Fibroblast of skin of scalp (primary cell): ENCODE results near the gene ICAM5.

Experiments
- DNase-seq: peaks from one replicate; pipeline ENCODE4 v3.0.0-alpha.2; 2013

The ICAM5 gene

GRCh38 chr19:10292206-10292788 is 2.5 kb downstream of the ICAM5 start:
- peak; percentile 72 for DNase-seq

- DNase-seq: no peak
Observed at GRCh38 chr19:10292789-10293636, 3.3 kb downstream of the ICAM5 start.

DNA sequence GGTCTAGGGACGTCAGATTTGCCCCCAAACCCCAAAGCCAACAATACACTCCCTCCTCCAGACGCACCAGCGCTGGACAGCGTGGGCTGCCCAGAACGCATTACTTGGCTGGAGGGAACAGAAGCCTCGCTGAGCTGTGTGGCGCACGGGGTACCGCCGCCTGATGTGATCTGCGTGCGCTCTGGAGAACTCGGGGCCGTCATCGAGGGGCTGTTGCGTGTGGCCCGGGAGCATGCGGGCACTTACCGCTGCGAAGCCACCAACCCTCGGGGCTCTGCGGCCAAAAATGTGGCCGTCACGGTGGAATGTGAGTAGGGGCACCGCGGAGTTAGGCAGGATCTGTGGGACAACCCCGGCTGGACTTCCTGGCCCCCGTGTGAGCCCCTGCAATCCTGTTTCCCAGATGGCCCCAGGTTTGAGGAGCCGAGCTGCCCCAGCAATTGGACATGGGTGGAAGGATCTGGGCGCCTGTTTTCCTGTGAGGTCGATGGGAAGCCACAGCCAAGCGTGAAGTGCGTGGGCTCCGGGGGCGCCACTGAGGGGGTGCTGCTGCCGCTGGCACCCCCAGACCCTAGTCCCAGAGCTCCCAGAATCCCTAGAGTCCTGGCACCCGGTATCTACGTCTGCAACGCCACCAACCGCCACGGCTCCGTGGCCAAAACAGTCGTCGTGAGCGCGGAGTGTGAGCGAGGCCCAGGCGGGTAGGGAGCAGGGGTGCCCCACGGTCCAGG is 4.0 kb downstream of the ICAM5 start:
- no peak for DNase-seq

DNA sequence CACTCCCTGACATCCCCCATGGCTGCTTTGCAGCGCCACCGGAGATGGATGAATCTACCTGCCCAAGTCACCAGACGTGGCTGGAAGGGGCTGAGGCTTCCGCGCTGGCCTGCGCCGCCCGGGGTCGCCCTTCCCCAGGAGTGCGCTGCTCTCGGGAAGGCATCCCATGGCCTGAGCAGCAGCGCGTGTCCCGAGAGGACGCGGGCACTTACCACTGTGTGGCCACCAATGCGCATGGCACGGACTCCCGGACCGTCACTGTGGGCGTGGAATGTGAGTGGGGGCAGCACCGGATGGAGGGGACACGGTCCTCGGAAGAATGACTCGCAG is 4.6 kb downstream of the ICAM5 start:
- DNase-seq: no peak

GRCh38 chr19:10295305-10295846 is 5.6 kb downstream of the ICAM5 start:
- DNase-seq: no peak

GRCh38 chr19:10295847-10296591 is 6.3 kb downstream of the ICAM5 start:
- DNase-seq: no peak

- DNase-seq: no peak
Observed at GRCh38 chr19:10299545-10300458, 10.1 kb downstream of the ICAM5 start.

GRCh38 chr19:10305139-10305806 is 15.5 kb downstream of the ICAM5 start:
- DNase-seq: peak; percentile 63

- no peak for DNase-seq
Observed at GRCh38 chr19:10306327-10306726, 16.6 kb downstream of the ICAM5 start.

- DNase-seq: no peak
Observed at GRCh38 chr19:10309423-10309822, 19.7 kb downstream of the ICAM5 start, which contains the start of gene ZGLP1. ZGLP1 (minus strand) TSS chr19:10309815.

GRCh38 chr19:10315335-10316214 is 25.8 kb downstream of the ICAM5 start, which contains the start of gene FDX2:
FDX2 (minus strand) TSS chr19:10316015; CDS start chr19:10315996, 19 bp downstream.
- peak; percentile 80 for DNase-seq

GRCh38 chr19:10316229-10317044 is 26.7 kb downstream of the ICAM5 start:
- no peak for DNase-seq

DNA sequence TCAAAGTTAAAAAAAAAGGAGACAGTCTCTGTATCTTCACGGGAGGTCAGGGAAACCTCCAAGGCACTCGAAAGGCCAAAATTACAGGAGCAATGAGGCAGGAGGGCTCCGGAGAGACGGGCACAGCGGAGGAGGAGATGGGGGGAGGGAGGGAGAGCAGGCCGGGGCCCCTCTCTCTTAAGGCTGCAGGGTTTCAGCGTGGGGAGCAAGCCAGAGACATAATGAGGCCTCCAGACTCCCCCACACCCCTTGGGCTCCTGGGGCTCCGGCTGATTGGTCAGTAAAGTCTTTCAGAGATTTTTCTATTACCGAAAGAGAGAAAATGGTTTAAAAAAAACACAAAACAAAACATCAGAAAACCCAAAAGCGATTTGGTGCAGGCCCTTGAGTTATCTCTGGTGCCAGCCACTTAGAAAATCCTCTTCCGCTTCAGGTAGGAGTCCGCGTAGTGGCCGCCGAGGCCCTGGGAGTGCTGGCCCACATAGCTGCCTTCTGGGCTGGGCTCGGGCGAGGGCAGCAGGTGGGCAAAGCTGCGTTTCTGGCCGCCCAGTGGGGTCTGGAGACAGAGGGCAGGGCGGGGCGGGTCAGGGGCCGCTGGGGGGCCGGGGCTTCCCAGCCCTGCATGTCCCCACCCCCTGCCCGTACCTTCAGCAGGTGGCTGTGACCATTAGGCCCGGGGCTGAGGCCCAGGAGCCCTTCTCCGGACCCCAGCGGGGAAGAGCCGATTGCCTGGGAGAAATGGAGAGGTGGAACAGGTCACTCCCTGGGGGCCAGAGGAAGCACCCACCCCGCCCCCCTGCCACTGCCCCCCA is 27.5 kb downstream of the ICAM5 start:
- DNase-seq: no peak

DNA sequence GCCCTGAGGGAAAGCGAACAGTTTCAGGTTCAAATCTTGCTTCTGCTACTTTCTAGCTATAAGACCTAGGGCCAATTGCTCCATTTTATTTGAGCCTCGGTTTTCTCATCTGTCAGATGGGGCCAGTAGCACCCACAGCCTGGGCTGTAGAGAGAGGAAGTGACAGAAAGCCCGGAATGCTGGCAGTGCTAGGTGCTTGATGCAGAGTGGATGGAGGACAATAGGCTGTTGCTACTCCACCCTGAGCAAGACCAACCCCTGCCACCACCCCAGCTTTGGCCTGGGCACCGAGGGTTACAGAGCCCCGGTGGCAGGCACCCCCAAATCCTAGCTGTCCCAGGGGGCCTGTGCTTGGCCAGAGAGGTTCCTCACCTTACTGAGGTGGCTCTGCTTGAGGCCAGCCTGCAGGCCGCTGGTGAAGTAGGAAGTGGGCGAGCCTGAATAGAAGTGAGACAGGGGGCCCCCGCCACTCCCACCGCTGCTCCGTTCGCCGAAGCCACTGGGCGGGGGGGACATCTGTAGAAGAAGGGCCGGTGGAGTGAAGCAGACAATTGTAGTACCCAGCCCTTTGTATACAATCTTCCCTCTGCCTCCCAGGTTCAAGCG is 28.2 kb downstream of the ICAM5 start:
- no peak for DNase-seq

DNA sequence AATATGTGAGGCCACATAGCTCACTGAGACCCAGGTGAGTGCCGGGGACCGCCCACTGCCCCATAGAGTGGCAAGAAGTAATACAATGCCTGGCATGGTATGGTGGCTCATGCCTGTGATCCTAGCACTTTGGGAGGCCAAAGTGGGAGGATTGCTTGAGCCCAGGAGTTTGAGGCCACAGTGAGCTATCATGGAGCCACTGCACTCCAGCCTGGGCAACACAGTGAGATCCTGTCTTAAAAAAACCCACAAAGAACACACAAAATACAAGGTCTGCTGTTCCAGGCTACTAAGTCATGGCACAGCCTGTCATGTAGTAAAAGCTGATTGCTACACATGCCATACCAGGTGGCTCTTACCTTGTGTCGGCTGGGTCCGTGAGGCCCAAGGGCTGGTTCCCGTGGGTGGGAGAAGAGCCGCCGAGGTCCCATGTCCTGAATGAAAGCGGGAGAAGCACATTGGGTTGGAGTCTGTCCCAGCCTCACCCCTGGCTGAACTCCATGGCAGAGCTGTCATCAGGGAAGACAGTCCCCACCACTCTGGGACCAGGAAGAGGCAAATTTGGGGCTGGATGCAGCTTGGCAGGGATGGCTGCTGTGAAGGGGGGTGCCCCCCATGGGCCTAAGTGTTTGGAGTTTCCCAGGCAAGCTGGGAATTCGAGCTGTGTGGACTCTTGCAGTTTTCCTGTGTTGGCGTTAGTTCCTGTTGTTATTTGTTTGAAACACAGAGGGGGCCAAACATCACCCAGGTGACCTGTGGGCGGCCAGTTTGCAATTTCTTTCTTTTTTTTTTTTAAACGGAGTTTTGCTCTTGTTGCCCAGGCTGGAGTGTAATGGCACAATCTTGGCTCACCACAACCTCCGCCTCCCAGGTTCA is 29.3 kb downstream of the ICAM5 start:
- no peak for DNase-seq
